ENCODE data around the gene SAV1. TPM values are rescaled to one million over a fixed set of nuclear protein-coding genes. Genes with fewer than 3 reads are reported as not detected.

The SAV1 gene
- 16.3 and 16.8 TPM in 2 replicates for total RNA-seq

DNA sequence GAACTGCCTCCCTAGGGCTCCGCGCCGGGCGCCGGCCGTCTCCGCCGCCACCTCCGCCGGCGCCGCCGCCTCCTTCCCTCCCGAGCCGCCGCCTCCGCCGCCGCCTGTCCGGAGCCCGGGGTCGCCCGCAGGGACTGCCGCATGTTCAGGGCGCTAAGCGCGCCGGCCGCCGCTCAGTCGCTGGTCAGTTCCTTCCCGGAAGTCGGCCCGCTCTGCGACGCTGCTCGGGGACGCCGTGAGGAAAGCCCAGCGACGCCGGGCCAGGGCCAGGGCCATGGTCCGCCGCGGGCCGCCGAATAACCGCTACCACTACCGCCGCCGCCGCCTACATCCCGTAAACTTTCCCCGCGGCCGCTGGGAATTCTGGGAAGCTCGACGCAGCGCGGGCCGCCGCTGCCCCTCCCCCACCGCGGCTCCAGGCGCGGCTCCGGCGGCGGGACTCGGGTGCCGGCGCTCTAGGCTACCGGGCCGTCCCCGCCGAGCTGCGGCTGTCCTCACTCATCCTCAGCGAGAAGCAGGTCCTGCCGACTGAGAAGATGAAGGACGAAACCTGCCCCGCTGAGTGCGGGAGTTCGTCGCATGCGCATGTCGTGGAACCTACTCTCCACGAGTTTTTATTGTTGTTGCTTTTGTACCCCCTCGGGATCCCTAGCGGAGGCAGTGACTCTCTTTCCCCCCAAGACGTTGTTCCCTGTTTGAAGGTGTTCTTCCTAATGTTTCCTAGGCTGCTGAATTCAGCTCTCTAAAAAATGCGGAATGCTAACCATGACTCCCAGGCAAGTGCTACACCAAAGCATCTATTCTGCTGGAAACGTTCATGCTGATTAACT, at the start of gene SAV1:
Gene SAV1 (minus strand): TSS at position 311 of the 830 bp plus-strand sequence. CDS start 339 bp downstream, outside the sequence.

Other genes with a start within 250 kb of the SAV1 start
- 32.1 and 57.3 TPM in 2 replicates for gene MAP4K5, start 135.7 kb downstream of the SAV1 start, total RNA-seq
- 0.81 and 1.4 TPM in 2 replicates for gene ATL1, start 108.2 kb downstream of the SAV1 start, total RNA-seq
- gene NIN, start 162.9 kb upstream of the SAV1 start, total RNA-seq = 34.1 and 41.3 TPM in 2 replicates
- gene ABHD12B, start 203.7 kb upstream of the SAV1 start, total RNA-seq = not detected in 2 replicates

All from endothelial cell of coronary artery (primary cell).